HepG2 (cell line): ENCODE results near the gene SLC23A2. TPM values are rescaled to one million over a fixed set of nuclear protein-coding genes. Genes with fewer than 3 reads are reported as not detected.

Experiments
- ETV5 ChIP-seq: IDR thresholded peaks from 2 replicates; pipeline ENCODE4 v1.6.1; 2018; ENCODE audit warnings: missing biosample characterization, missing genetic modification reagents, inconsistent platforms, borderline replicate concordance
- KIAA2018 ChIP-seq: sonication (generic); formaldehyde crosslinking; IDR thresholded peaks from 2 replicates; pipeline ENCODE4 v1.5.0; 2020; ENCODE audit warnings: mild to moderate bottlenecking, missing genetic modification reagents, borderline replicate concordance
- MIER3 ChIP-seq: IDR thresholded peaks from 2 replicates; pipeline ENCODE4 v1.6.1; 2016; ENCODE audit warnings: missing compliant biosample characterization, borderline replicate concordance
- NCOA1 ChIP-seq: sonication (generic); formaldehyde crosslinking; IDR thresholded peaks from 2 replicates; pipeline ENCODE4 v1.9.0; 2021; ENCODE audit warnings: missing genetic modification reagents
- REST ChIP-seq, 2 experiments: IDR thresholded peaks; 2 replicates each; pipeline ENCODE4 v1.6.1; 2011 to 2012; ENCODE audit warnings: low read length in 2 of 2, borderline replicate concordance in 1 of 2, low read depth in 1 of 2, mild to moderate bottlenecking in 1 of 2, moderate library complexity in 1 of 2
- TP53 ChIP-seq: sonication (generic); formaldehyde crosslinking; conservative IDR thresholded peaks from 2 replicates; pipeline ENCODE4 v1.4.0; 2020; ENCODE audit warnings: missing genetic modification reagents
- ZFAT ChIP-seq: sonication (generic); formaldehyde crosslinking; conservative IDR thresholded peaks from 2 replicates; pipeline ENCODE4 v1.8.1; 2023; ENCODE audit warnings: missing genetic modification reagents, inconsistent platforms
- polyA plus RNA-seq, 8 experiments: library from polyadenylated mRNA; depleted of rRNA in 3 of 8; stranded (reverse) in 7 of 8; unstranded in 1 of 8; fragments of >200 nt; fragmentation: Illumina TruSeq in 4 of 8; extraction: Trizol in 4 of 8; gene quantifications; 2 replicates each; pipeline versions ENCODE4 v1.2.1 to v1.2.3, GENCODE V29; 2011 to 2016; ENCODE audit warnings: low read depth in 4 of 8, missing spikeins in 1 of 8, mixed read lengths in 1 of 8; ENCODE audit not compliant: insufficient read depth in 1 of 8
- total RNA-seq, 5 experiments: library from RNA; depleted of rRNA; stranded (reverse); fragments of >200 nt; fragmentation: Illumina TruSeq; extraction: Trizol; gene quantifications; 2 replicates each; pipeline ENCODE4 v1.2.3, GENCODE V29; 2016; ENCODE audit warnings: low read depth in 1 of 5

SLC23A2 gene
- total and polyA plus RNA-seq, 2 of the 13 experiments (the other 11 are each of a cell fraction or from before 2014, with no cell fraction given), result 42.2 to 51.2 TPM

DNA sequence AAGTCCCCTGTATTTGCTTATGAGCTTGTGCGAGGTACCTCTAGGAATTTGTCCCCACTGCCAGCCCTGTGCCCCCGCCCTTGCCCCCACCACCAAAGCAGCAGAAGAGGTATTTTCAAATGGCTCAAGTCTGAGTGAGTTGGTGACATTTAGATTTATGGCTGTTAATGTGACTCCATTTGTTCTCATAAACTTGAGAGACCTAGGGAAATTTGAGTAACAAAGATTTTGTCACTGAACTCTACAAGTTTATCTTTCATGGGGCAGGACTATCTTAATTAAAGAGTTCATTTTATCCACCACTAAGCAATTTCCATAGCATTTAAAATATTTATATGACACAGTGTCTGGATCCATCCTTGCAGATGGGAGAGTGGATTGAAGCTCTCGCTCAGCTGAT is 171.1 kb downstream of the SLC23A2 start (continued):
- TF ChIP-seq REST (IDR thresholded peaks at IDR 0.05; ENCODE audit: borderline replicate concordance in 1 of 2, low read depth in 1 of 2, low read length in 2 of 2) (no peak), MIER3 (no peak), ETV5 (CRISPR knock-in tag) (no peak), ZFAT (CRISPR knock-in tag) (no peak), KIAA2018 (CRISPR knock-in tag) (no peak), NCOA1 (no peak), TP53 (no peak)
